ENCODE measurements around the gene RGS17. TPM values are rescaled to one million over a fixed set of nuclear protein-coding genes. Genes with fewer than 3 reads are reported as not detected.

RGS17 gene
- total RNA-seq, 3 donors from 2014 or later: 0.29 to 1.8 (median 0.66) TPM

DNA sequence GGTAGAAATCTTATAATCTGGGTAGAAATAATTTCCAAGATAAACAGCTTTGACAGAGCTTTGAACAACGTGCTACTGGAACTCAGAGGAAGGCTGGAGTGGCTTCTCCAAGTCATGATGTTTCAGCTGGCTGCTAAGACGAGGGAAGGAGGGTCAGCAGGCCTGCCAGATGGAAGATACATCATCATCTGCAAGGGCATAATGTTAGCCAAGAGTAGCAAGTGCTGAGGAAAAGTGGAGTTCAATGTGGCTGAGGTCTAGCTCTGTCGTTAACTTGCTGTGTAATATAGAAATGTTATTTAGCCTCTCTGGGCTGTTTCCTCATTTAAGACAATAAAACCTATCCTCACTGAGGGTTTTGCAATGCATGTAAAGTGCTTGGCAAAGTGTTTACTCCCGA is 35.1 kb downstream of the RGS17 start:
- intact Hi-C loops (cut with DNase I; ENCODE audit: low total_unique reads): no loop called here
- H3K4me1 ChIP-seq: no peaks in the 10 kb centered on the region
- TF ChIP-seq, protein P1, sequence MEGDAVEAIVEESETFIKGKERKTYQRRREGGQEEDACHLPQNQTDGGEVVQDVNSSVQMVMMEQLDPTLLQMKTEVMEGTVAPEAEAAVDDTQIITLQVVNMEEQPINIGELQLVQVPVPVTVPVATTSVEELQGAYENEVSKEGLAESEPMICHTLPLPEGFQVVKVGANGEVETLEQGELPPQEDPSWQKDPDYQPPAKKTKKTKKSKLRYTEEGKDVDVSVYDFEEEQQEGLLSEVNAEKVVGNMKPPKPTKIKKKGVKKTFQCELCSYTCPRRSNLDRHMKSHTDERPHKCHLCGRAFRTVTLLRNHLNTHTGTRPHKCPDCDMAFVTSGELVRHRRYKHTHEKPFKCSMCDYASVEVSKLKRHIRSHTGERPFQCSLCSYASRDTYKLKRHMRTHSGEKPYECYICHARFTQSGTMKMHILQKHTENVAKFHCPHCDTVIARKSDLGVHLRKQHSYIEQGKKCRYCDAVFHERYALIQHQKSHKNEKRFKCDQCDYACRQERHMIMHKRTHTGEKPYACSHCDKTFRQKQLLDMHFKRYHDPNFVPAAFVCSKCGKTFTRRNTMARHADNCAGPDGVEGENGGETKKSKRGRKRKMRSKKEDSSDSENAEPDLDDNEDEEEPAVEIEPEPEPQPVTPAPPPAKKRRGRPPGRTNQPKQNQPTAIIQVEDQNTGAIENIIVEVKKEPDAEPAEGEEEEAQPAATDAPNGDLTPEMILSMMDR (IDR thresholded peaks at IDR 0.05): no peak
- no peak for TF ChIP-seq POLR2AphosphoS5 (IDR thresholded peaks at IDR 0.05)
- TF ChIP-seq POLR2A (IDR thresholded peaks at IDR 0.05): no peak
- no peaks in the 10 kb centered on the region for H3K9me3 ChIP-seq
- H3K4me3 ChIP-seq: no peak overlapping the region
- H3K36me3 ChIP-seq: no peaks in the 10 kb centered on the region
- H3K27ac ChIP-seq: no peak overlapping the region
- H3K27me3 ChIP-seq: no peaks in the 10 kb centered on the region
- no peak for DNase-seq (ENCODE audit: low spot score in 2 of 2)

GRCh38 chr6:153092082-153093013 is 38.7 kb downstream of the RGS17 start:
- no peak overlapping the region for H3K4me3 ChIP-seq
- H3K27me3 ChIP-seq: no peaks in the 10 kb centered on the region
- intact Hi-C loops (cut with DNase I; ENCODE audit: low total_unique reads): no loop called here
- no peak for DNase-seq (ENCODE audit: low spot score in 2 of 2)
- no peaks in the 10 kb centered on the region for H3K36me3 ChIP-seq
- no peak for TF ChIP-seq POLR2A (IDR thresholded peaks at IDR 0.05)
- TF ChIP-seq POLR2AphosphoS5 (IDR thresholded peaks at IDR 0.05): no peak
- TF ChIP-seq, protein P1 (IDR thresholded peaks at IDR 0.05): no peak
- no peaks in the 10 kb centered on the region for H3K9me3 ChIP-seq
- H3K4me1 ChIP-seq: no peaks in the 10 kb centered on the region
- no peak overlapping the region for H3K27ac ChIP-seq

DNA sequence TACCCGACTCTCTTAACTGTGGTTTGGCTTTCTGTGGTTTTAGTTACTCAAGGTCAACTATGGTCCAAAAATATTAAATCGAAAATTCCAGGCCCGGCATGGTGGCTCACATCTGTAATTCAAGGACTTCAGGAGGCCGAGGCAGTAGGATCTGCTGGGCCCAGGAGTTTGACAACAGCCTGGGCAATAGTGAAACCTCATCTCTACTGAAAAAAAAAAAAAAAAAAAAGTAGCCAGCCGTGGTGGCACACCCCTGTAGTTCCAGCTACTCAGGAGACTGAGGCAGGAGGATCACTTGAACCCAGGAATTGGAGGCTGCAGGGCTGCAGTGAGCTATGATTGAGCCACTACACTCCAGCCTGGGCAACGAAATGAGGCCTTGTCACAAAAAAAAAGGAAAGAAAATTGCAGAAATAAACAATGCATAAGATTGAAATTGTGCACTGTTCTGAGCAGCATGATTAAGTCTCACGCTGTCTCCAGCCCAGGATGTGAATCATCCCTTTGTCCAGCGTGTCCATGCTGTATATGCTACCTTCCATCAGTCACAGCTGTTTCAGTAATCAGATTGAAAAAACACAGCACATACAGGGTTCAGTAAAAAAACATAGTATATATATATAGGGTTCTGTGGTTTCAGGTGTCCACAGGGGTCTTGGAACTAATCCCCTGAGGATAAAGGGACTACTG is 40.7 kb downstream of the RGS17 start:
- intact Hi-C loops (cut with DNase I; ENCODE audit: low total_unique reads): no loop called here
- H3K4me3 ChIP-seq: no peak overlapping the region
- no peak overlapping the region for H3K27ac ChIP-seq
- DNase-seq (ENCODE audit: low spot score in 2 of 2): no peak
- no peaks in the 10 kb centered on the region for H3K9me3 ChIP-seq
- H3K4me1 ChIP-seq: no peaks in the 10 kb centered on the region
- TF ChIP-seq, protein P1 (IDR thresholded peaks at IDR 0.05): no peak
- TF ChIP-seq POLR2AphosphoS5 (IDR thresholded peaks at IDR 0.05): no peak
- no peak for TF ChIP-seq POLR2A (IDR thresholded peaks at IDR 0.05)
- H3K36me3 ChIP-seq: no peaks in the 10 kb centered on the region
- H3K27me3 ChIP-seq: no peaks in the 10 kb centered on the region

DNA sequence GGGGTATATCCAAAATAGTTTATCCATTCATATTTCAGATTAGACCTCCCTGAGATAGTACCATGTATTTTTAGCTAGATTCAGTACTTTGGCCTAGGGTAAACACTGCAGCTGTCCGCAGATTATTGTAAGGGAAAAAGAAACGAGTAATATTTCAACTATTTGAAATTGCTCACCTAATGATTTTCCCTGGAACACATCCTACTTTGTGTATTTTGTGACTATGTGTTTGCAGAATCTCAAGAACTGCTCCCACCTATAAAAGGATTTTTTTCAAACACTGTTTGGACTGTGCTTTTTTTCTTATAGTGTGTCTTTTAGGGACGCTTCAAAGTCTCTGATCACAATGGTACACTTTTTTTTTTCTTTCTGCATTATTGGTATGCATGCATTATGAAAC is 42.3 kb downstream of the RGS17 start:
- Histone ChIP-seq H3K4me1 (no peaks in the 10 kb centered on the region), H3K36me3 (no peaks in the 10 kb centered on the region), H3K9me3 (no peaks in the 10 kb centered on the region), H3K4me3 (no peak overlapping the region), H3K27ac (no peak overlapping the region), H3K27me3 (no peaks in the 10 kb centered on the region)
- TF ChIP-seq, protein P1 (IDR thresholded peaks at IDR 0.05): no peak
- TF ChIP-seq POLR2AphosphoS5 (IDR thresholded peaks at IDR 0.05) (no peak), POLR2A (IDR thresholded peaks at IDR 0.05) (no peak)
- DNase-seq (ENCODE audit: low spot score in 2 of 2): no peak
- intact Hi-C loops (cut with DNase I; ENCODE audit: low total_unique reads): no loop called here

GRCh38 chr6:153087436-153087835 is 43.6 kb downstream of the RGS17 start:
- H3K36me3 ChIP-seq: no peaks in the 10 kb centered on the region
- DNase-seq (ENCODE audit: low spot score in 2 of 2): no peak
- H3K27ac ChIP-seq: no peak overlapping the region
- intact Hi-C loops (cut with DNase I; ENCODE audit: low total_unique reads): no loop called here
- H3K9me3 ChIP-seq: no peaks in the 10 kb centered on the region
- H3K4me3 ChIP-seq: no peak overlapping the region
- TF ChIP-seq POLR2A (IDR thresholded peaks at IDR 0.05) (no peak), POLR2AphosphoS5 (IDR thresholded peaks at IDR 0.05) (no peak)
- TF ChIP-seq, protein P1 (IDR thresholded peaks at IDR 0.05): no peak
- no peaks in the 10 kb centered on the region for H3K4me1 ChIP-seq
- H3K27me3 ChIP-seq: no peaks in the 10 kb centered on the region

Measured in breast epithelium (tissue), 4 donors.